ENCODE measurements around the gene WDFY2.

WDFY2 gene

GRCh38 chr13:51717786-51718398 lies 133.6 kb downstream of the WDFY2 start:
- Histone ChIP-seq H3K4me3 (no peak overlapping the region), H3K36me3 (ENCODE audit: insufficient read depth, low read length) (no peaks in the 10 kb centered on the region), H3K27ac (no peak overlapping the region), H3K9ac (ENCODE audit: insufficient read length) (no peak overlapping the region), H3K9me3 (ENCODE audit: low read depth, low read length) (no peaks in the 10 kb centered on the region)
- TF ChIP-seq EZH2 (IDR thresholded peaks at IDR 0.05) (no peak), POLR2AphosphoS5 (IDR thresholded peaks at IDR 0.05; ENCODE audit: borderline replicate concordance, low read depth, low read length) (no peak), FOXP2 (optimal IDR thresholded peaks at IDR 0.05; ENCODE audit: control extremely low read depth, extremely low read length, insufficient read depth) (no peak)
- no peak for DNase-seq (ENCODE audit: low read depth, low spot score)

- H3K9me3 ChIP-seq (ENCODE audit: low read depth, low read length), result no peaks in the 10 kb centered on the region
- no peak overlapping the region for H3K27ac ChIP-seq
- no peak overlapping the region for H3K9ac ChIP-seq (ENCODE audit: insufficient read length)
- H3K4me3 ChIP-seq, result no peak overlapping the region
- H3K36me3 ChIP-seq (ENCODE audit: insufficient read depth, low read length), result no peaks in the 10 kb centered on the region
- TF ChIP-seq POLR2AphosphoS5 (IDR thresholded peaks at IDR 0.05; ENCODE audit: borderline replicate concordance, low read depth, low read length) (no peak), FOXP2 (optimal IDR thresholded peaks at IDR 0.05; ENCODE audit: control extremely low read depth, extremely low read length, insufficient read depth) (no peak), EZH2 (IDR thresholded peaks at IDR 0.05) (no peak)
- DNase-seq (ENCODE audit: low read depth, low spot score), result no peak
These were observed 135.1 kb downstream of the WDFY2 start for GRCh38 chr13:51719394-51719793.

- peaks cover 5% of the 10 kb centered on the region for H3K36me3 ChIP-seq (ENCODE audit: insufficient read depth, low read length)
- TF ChIP-seq POLR2AphosphoS5 (IDR thresholded peaks at IDR 0.05; ENCODE audit: borderline replicate concordance, low read depth, low read length), result no peak
- TF ChIP-seq FOXP2 (optimal IDR thresholded peaks at IDR 0.05; ENCODE audit: control extremely low read depth, extremely low read length, insufficient read depth), result no peak
- no peak for TF ChIP-seq EZH2 (IDR thresholded peaks at IDR 0.05)
- H3K9ac ChIP-seq (ENCODE audit: insufficient read length), result no peak overlapping the region
- H3K9me3 ChIP-seq (ENCODE audit: low read depth, low read length), result no peaks in the 10 kb centered on the region
- H3K4me3 ChIP-seq, result no peak overlapping the region
- no peak for DNase-seq (ENCODE audit: low read depth, low spot score)
- no peak overlapping the region for H3K27ac ChIP-seq
These were observed 137.2 kb downstream of the WDFY2 start for GRCh38 chr13:51721496-51721895.

GRCh38 chr13:51723529-51723928 lies 139.3 kb downstream of the WDFY2 start:
- no peak for DNase-seq (ENCODE audit: low read depth, low spot score)
- no peaks in the 10 kb centered on the region for H3K9me3 ChIP-seq (ENCODE audit: low read depth, low read length)
- H3K4me3 ChIP-seq, result no peak overlapping the region
- TF ChIP-seq EZH2 (IDR thresholded peaks at IDR 0.05) (no peak), FOXP2 (optimal IDR thresholded peaks at IDR 0.05; ENCODE audit: control extremely low read depth, extremely low read length, insufficient read depth) (no peak), POLR2AphosphoS5 (IDR thresholded peaks at IDR 0.05; ENCODE audit: borderline replicate concordance, low read depth, low read length) (no peak)
- H3K9ac ChIP-seq (ENCODE audit: insufficient read length), result no peak overlapping the region
- no peak overlapping the region for H3K27ac ChIP-seq
- H3K36me3 ChIP-seq (ENCODE audit: insufficient read depth, low read length), result peaks cover 16% of the 10 kb centered on the region

- peaks cover 16% of the 10 kb centered on the region for H3K36me3 ChIP-seq (ENCODE audit: insufficient read depth, low read length)
- H3K4me3 ChIP-seq, result no peak overlapping the region
- H3K27ac ChIP-seq, result no peak overlapping the region
- H3K9me3 ChIP-seq (ENCODE audit: low read depth, low read length), result no peaks in the 10 kb centered on the region
- no peak for DNase-seq (ENCODE audit: low read depth, low spot score)
- TF ChIP-seq FOXP2 (optimal IDR thresholded peaks at IDR 0.05; ENCODE audit: control extremely low read depth, extremely low read length, insufficient read depth) (no peak), POLR2AphosphoS5 (IDR thresholded peaks at IDR 0.05; ENCODE audit: borderline replicate concordance, low read depth, low read length) (no peak), EZH2 (IDR thresholded peaks at IDR 0.05) (no peak)
- H3K9ac ChIP-seq (ENCODE audit: insufficient read length), result no peak overlapping the region
These were observed 140.5 kb downstream of the WDFY2 start for GRCh38 chr13:51724721-51725120.

GRCh38 chr13:51726446-51727193 lies 142.4 kb downstream of the WDFY2 start:
- H3K4me3 ChIP-seq, result no peak overlapping the region
- H3K9me3 ChIP-seq (ENCODE audit: low read depth, low read length), result no peaks in the 10 kb centered on the region
- no peak for DNase-seq (ENCODE audit: low read depth, low spot score)
- H3K27ac ChIP-seq, result peak overlapping the region; percentile 57; the same call in 1 of the 2 replicates
- TF ChIP-seq POLR2AphosphoS5 (IDR thresholded peaks at IDR 0.05; ENCODE audit: borderline replicate concordance, low read depth, low read length), result no peak
- no peak for TF ChIP-seq EZH2 (IDR thresholded peaks at IDR 0.05)
- no peak for TF ChIP-seq FOXP2 (optimal IDR thresholded peaks at IDR 0.05; ENCODE audit: control extremely low read depth, extremely low read length, insufficient read depth)
- H3K9ac ChIP-seq (ENCODE audit: insufficient read length), result no peak overlapping the region
- peaks cover 18% of the 10 kb centered on the region for H3K36me3 ChIP-seq (ENCODE audit: insufficient read depth, low read length)

GRCh38 chr13:51727634-51728274 lies 143.5 kb downstream of the WDFY2 start:
- no peak overlapping the region for H3K9ac ChIP-seq (ENCODE audit: insufficient read length)
- DNase-seq (ENCODE audit: low read depth, low spot score), result no peak
- H3K4me3 ChIP-seq, result no peak overlapping the region
- TF ChIP-seq FOXP2 (optimal IDR thresholded peaks at IDR 0.05; ENCODE audit: control extremely low read depth, extremely low read length, insufficient read depth) (no peak), EZH2 (IDR thresholded peaks at IDR 0.05) (no peak), POLR2AphosphoS5 (IDR thresholded peaks at IDR 0.05; ENCODE audit: borderline replicate concordance, low read depth, low read length) (no peak)
- H3K9me3 ChIP-seq (ENCODE audit: low read depth, low read length), result no peaks in the 10 kb centered on the region
- peak overlapping the region; percentile 72 for H3K27ac ChIP-seq
- H3K36me3 ChIP-seq (ENCODE audit: insufficient read depth, low read length), result peaks cover 19% of the 10 kb centered on the region

- no peak for DNase-seq (ENCODE audit: low read depth, low spot score)
- H3K9me3 ChIP-seq (ENCODE audit: low read depth, low read length), result no peaks in the 10 kb centered on the region
- H3K4me3 ChIP-seq, result no peak overlapping the region
These were observed 144.0 kb downstream of the WDFY2 start for GRCh38 chr13:51728275-51728673.

More at GRCh38 chr13:51728275-51728673, 144.0 kb downstream of the WDFY2 start:
- no peak for TF ChIP-seq EZH2 (IDR thresholded peaks at IDR 0.05)
- no peak for TF ChIP-seq POLR2AphosphoS5 (IDR thresholded peaks at IDR 0.05; ENCODE audit: borderline replicate concordance, low read depth, low read length)
- no peak for TF ChIP-seq FOXP2 (optimal IDR thresholded peaks at IDR 0.05; ENCODE audit: control extremely low read depth, extremely low read length, insufficient read depth)
- Histone ChIP-seq H3K27ac (peak overlapping the region; percentile 72), H3K9ac (ENCODE audit: insufficient read length) (no peak overlapping the region), H3K36me3 (ENCODE audit: insufficient read depth, low read length) (peaks cover 19% of the 10 kb centered on the region)
